ENCODE measurements around the gene TDG.

DNA sequence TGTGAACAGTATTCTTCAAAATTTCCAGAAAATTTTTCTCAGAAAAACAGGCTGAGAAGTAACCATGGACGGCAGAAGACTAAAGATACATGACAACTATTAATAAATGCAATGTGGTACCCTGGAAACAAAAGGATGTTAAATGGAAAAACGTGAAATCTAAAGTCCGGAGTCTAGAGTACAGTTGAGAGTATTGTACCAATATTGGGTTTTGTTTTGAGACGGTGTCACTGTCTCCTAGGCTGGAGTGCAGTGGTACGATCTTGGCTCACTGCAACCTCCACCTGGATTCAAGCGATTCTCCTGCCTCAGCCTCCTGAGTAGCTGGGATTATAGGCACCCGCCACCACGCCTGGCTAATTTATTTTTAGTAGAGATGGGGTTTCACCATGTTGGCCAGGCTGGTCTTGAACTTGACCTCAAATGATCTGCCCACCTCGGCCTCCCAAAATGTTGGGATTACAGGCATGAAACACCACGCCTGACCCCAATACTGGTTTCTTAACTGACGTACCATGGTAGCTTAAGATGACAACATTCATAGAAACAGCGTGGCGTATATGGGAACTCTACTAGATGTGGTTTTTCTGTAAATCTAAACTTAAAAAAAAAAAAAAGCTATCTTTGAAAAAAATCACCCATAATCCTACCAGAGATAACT lies 16.8 kb upstream of the TDG start:
- TF ChIP-seq, protein P1, sequence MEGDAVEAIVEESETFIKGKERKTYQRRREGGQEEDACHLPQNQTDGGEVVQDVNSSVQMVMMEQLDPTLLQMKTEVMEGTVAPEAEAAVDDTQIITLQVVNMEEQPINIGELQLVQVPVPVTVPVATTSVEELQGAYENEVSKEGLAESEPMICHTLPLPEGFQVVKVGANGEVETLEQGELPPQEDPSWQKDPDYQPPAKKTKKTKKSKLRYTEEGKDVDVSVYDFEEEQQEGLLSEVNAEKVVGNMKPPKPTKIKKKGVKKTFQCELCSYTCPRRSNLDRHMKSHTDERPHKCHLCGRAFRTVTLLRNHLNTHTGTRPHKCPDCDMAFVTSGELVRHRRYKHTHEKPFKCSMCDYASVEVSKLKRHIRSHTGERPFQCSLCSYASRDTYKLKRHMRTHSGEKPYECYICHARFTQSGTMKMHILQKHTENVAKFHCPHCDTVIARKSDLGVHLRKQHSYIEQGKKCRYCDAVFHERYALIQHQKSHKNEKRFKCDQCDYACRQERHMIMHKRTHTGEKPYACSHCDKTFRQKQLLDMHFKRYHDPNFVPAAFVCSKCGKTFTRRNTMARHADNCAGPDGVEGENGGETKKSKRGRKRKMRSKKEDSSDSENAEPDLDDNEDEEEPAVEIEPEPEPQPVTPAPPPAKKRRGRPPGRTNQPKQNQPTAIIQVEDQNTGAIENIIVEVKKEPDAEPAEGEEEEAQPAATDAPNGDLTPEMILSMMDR (IDR thresholded peaks at IDR 0.05): no peak
- TF ChIP-seq JUNB (IDR thresholded peaks at IDR 0.05) (no peak), FOSL2 (IDR thresholded peaks at IDR 0.05) (no peak), FOSL2 (CRISPR knock-in tag; IDR thresholded peaks at IDR 0.05) (no peak), CHD4 (IDR thresholded peaks at IDR 0.05; ENCODE audit: borderline replicate concordance) (no peak), MYC (IDR thresholded peaks at IDR 0.05; ENCODE audit: borderline replicate concordance, low read length) (no peak), TP53 (CRISPR knock-in tag; IDR thresholded peaks at IDR 0.05) (no peak), CHD2 (IDR thresholded peaks at IDR 0.05; ENCODE audit: low read length, partially characterized antibody) (no peak), POLR2A (IDR thresholded peaks at IDR 0.05; ENCODE audit: low read length) (no peak), RFX5 (IDR thresholded peaks at IDR 0.05) (no peak), MAZ (IDR thresholded peaks at IDR 0.05; ENCODE audit: borderline replicate concordance, low read depth, low read length) (no peak), KDM5A (IDR thresholded peaks at IDR 0.05) (no peak)
- TF ChIP-seq, protein P2, sequence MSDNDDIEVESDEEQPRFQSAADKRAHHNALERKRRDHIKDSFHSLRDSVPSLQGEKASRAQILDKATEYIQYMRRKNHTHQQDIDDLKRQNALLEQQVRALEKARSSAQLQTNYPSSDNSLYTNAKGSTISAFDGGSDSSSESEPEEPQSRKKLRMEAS (IDR thresholded peaks at IDR 0.05): no peak
- TF ChIP-seq, protein P3, sequence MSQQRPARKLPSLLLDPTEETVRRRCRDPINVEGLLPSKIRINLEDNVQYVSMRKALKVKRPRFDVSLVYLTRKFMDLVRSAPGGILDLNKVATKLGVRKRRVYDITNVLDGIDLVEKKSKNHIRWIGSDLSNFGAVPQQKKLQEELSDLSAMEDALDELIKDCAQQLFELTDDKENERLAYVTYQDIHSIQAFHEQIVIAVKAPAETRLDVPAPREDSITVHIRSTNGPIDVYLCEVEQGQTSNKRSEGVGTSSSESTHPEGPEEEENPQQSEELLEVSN (IDR thresholded peaks at IDR 0.05; ENCODE audit: borderline replicate concordance, low read depth): no peak

Measured in A549 (cell line).